Measurements from ENCODE around the gene ZNF485. TPM values are rescaled to one million over a fixed set of nuclear protein-coding genes. Genes with fewer than 3 reads are reported as not detected.
A peak's percentile ranks its signal among the peaks of the same experiment; 100 is the strongest.

The ZNF485 gene
- total and polyA plus RNA-seq, 10 of the 15 experiments (the other 5 are each of a cell fraction or from before 2014, with no cell fraction given), result 3.2 to 7.6 (median 5.1) TPM

DNA sequence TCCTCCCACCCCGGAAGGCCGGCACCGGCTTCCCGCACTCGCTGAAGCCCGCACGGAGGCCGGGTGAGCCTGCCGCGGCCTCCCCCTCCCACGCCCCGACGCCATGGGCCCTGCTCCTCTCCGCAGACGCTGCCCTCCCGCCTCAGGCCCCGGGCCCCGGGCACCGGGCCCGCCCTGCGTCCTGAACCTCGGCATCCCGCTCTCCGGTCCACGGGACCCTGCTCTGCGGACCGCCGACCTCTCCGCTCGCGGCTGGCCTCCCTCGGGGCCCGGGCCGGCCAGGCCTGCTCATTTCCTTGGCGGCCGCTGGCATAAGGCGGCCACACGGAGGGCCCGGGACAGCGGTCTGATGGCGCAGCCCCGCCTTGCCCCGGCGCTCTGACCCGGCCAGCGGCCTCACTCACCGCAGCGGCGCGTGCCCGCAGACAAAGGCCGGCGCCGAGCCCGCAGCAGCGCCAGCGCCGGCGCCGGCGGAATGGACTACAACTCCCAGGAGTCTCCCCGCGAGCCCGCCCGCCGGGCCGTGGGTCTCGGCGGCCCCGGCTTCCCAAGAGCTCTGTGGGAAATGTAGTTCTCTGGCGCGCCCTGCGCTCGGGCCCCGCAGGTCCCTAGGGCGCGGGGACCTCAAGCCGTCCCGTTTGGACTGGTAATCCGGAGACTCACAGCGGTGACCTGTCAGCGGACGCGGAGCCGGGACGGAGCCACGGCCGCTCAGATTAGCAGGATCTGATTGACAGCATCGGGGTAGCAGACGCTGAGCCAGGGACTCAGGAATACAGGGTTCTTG, 42.4 kb downstream of the ZNF485 start, which contains the start of gene ZNF32 (continued):
- TF ChIP-seq, protein P1, sequence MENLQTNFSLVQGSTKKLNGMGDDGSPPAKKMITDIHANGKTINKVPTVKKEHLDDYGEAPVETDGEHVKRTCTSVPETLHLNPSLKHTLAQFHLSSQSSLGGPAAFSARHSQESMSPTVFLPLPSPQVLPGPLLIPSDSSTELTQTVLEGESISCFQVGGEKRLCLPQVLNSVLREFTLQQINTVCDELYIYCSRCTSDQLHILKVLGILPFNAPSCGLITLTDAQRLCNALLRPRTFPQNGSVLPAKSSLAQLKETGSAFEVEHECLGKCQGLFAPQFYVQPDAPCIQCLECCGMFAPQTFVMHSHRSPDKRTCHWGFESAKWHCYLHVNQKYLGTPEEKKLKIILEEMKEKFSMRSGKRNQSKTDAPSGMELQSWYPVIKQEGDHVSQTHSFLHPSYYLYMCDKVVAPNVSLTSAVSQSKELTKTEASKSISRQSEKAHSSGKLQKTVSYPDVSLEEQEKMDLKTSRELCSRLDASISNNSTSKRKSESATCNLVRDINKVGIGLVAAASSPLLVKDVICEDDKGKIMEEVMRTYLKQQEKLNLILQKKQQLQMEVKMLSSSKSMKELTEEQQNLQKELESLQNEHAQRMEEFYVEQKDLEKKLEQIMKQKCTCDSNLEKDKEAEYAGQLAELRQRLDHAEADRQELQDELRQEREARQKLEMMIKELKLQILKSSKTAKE (IDR thresholded peaks at IDR 0.05; ENCODE audit: low read depth, poor library complexity, severe bottlenecking), result no peak
- TF ChIP-seq YBX1 (IDR thresholded peaks at IDR 0.05) (no peak), USF2 (IDR thresholded peaks at IDR 0.05; ENCODE audit: borderline replicate concordance, low read depth, low read length) (no peak), HDGF (IDR thresholded peaks at IDR 0.05) (no peak), CREB1 (IDR thresholded peaks at IDR 0.05; ENCODE audit: low read depth) (peak; percentile 51; the same call in 1 of the 2 replicates), GATAD2B (conservative IDR thresholded peaks at IDR 0.05; ENCODE audit: low read depth) (peak; percentile 96), SMAD5 (IDR thresholded peaks at IDR 0.05; ENCODE audit: low read depth) (no peak), SP1 (IDR thresholded peaks at IDR 0.05; ENCODE audit: low read depth, low read length) (no peak), ZNF384 (IDR thresholded peaks at IDR 0.05; ENCODE audit: borderline replicate concordance, low read depth, low read length) (no peak), ZZZ3 (IDR thresholded peaks at IDR 0.05; ENCODE audit: control insufficient read depth, insufficient read length, low read depth) (no peak), FOS (IDR thresholded peaks at IDR 0.05; ENCODE audit: borderline replicate concordance, extremely low read depth, insufficient read length) (no peak), TAF1 (IDR thresholded peaks at IDR 0.05; ENCODE audit: borderline replicate concordance, low read depth, low read length) (no peak), MTA2 (IDR thresholded peaks at IDR 0.05; ENCODE audit: low read depth) (no peak), IRF4 (IDR thresholded peaks at IDR 0.05; ENCODE audit: low read depth, low read length) (no peak), TCF7 (IDR thresholded peaks at IDR 0.05; ENCODE audit: borderline replicate concordance) (no peak), CHD2 (IDR thresholded peaks at IDR 0.05; ENCODE audit: borderline replicate concordance, low read depth, low read length) (peak; percentile 82), MAX (IDR thresholded peaks at IDR 0.05; ENCODE audit: low read depth, low read length) (no peak), IKZF2 (IDR thresholded peaks at IDR 0.05) (no peak), TCF12 (IDR thresholded peaks at IDR 0.05; ENCODE audit: low read depth, low read length) (0 out of 2 replicates have a peak, but pooled peaks have one; percentile 15), FOXM1 (IDR thresholded peaks at IDR 0.05; ENCODE audit: low read depth, low read length) (no peak), HDAC2 (IDR thresholded peaks at IDR 0.05) (no peak), EZH2 (IDR thresholded peaks at IDR 0.05; ENCODE audit: borderline replicate concordance, control insufficient read depth, low read depth, low read length) (no peak), ZBED1 (IDR thresholded peaks at IDR 0.05; ENCODE audit: borderline replicate concordance) (no peak), IKZF1 (conservative IDR thresholded peaks at IDR 0.05) (peak; percentile 98), ASH2L (IDR thresholded peaks at IDR 0.05; ENCODE audit: borderline replicate concordance, low read depth) (peak; percentile 85; the same call in 1 of the 2 replicates)
- TF ChIP-seq, protein P2, sequence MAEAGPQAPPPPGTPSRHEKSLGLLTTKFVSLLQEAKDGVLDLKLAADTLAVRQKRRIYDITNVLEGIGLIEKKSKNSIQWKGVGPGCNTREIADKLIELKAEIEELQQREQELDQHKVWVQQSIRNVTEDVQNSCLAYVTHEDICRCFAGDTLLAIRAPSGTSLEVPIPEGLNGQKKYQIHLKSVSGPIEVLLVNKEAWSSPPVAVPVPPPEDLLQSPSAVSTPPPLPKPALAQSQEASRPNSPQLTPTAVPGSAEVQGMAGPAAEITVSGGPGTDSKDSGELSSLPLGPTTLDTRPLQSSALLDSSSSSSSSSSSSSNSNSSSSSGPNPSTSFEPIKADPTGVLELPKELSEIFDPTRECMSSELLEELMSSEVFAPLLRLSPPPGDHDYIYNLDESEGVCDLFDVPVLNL (IDR thresholded peaks at IDR 0.05; ENCODE audit: low read depth, low read length), result no peak
- TF ChIP-seq, protein P3, sequence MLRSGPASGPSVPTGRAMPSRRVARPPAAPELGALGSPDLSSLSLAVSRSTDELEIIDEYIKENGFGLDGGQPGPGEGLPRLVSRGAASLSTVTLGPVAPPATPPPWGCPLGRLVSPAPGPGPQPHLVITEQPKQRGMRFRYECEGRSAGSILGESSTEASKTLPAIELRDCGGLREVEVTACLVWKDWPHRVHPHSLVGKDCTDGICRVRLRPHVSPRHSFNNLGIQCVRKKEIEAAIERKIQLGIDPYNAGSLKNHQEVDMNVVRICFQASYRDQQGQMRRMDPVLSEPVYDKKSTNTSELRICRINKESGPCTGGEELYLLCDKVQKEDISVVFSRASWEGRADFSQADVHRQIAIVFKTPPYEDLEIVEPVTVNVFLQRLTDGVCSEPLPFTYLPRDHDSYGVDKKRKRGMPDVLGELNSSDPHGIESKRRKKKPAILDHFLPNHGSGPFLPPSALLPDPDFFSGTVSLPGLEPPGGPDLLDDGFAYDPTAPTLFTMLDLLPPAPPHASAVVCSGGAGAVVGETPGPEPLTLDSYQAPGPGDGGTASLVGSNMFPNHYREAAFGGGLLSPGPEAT (IDR thresholded peaks at IDR 0.05; ENCODE audit: low read depth), result no peak
